ENCODE results near the gene TTLL9.

Gene TTLL9, protein sequence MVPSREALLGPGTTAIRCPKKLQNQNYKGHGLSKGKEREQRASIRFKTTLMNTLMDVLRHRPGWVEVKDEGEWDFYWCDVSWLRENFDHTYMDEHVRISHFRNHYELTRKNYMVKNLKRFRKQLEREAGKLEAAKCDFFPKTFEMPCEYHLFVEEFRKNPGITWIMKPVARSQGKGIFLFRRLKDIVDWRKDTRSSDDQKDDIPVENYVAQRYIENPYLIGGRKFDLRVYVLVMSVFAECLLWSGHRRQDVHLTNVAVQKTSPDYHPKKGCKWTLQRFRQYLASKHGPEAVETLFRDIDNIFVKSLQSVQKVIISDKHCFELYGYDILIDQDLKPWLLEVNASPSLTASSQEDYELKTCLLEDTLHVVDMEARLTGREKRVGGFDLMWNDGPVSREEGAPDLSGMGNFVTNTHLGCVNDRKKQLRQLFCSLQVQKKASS

DNA sequence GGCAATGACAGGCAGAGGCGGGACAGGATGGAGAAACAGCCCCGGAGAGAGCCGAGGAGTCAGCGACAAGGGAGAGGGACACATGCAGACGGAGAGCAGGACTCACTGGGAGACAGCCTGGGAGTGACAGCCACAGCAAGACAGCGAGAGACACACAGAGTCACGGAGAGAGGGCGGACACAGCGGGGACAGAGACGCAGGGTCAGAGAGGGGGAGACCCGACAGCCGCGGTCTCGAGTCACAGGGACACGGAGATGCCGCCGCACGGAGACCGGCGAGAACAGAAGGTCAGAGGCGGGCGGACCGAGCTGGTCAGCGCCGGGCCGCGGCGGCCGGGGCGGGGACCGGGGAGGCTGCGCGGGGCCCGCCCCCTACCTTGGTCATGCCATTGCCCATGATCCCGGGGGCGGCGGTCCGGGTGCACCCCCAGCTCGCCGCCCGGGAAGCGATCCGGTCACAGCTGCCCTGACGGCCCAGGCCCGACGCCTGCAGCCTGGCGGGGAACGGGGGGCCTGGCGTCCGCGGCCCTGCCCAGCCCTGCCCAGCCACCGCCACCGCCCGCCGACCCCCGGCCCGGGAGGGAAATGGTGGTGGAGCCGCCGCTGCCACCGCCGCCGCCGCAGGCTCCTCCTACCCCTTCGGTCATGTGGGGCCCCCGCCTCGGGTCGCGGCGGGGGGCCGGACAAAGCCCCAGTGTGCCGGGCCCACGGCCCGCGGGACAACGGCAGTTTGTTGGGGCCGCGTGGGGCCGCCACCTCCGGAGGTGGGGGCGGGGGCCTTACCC, at the start of gene TTLL9, which contains the start of gene DUSP15:
Gene TTLL9, plus strand, starts transcription at position 693 of the 784 bp plus-strand sequence. CDS start 493 bp downstream, outside the sequence.
Gene DUSP15, minus strand, starts transcription at position 586 of the 784 bp plus-strand sequence. Its CDS starts 190 bp downstream, at position 396.
- TF ChIP-seq EZH2 (IDR thresholded peaks at IDR 0.05) (no peak), POLR2AphosphoS5 (IDR thresholded peaks at IDR 0.05; ENCODE audit: borderline replicate concordance, low read depth, low read length) (no peak), FOXP2 (optimal IDR thresholded peaks at IDR 0.05; ENCODE audit: control extremely low read depth, extremely low read length, insufficient read depth) (no peak)
- Histone ChIP-seq H3K27ac (no peak within 1 kb of the TSS), H3K9ac (ENCODE audit: insufficient read length) (peak within 1 kb of the TSS; percentile 20), H3K36me3 (ENCODE audit: insufficient read depth, low read length) (no peaks in the 10 kb centered on the region), H3K4me3 (peak within 1 kb of the TSS; percentile 75), H3K9me3 (ENCODE audit: low read depth, low read length) (no peaks in the 10 kb centered on the region)
- DNase-seq (ENCODE audit: low read depth, low spot score) = no peak

DNA sequence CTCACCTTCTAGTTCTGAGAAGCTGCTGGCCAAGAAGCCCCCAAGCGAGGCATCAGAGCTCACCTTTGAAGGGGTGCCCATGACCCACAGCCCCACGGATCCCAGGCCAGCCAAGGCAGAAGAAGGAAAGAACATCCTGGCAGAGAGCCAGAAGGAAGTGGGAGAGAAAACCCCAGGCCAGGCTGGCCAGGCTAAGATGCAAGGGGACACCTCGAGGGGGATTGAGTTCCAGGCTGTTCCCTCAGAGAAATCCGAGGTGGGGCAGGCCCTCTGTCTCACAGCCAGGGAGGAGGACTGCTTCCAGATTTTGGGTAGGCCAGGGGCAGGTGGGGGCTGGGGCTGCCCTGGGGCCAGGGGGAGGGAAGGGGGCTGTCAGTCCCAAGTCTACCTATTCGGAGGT, 49.0 kb upstream of the TTLL9 start:
- H3K4me3 ChIP-seq = no peak overlapping the region
- TF ChIP-seq EZH2 (IDR thresholded peaks at IDR 0.05) = no peak
- no peak for TF ChIP-seq POLR2AphosphoS5 (IDR thresholded peaks at IDR 0.05; ENCODE audit: borderline replicate concordance, low read depth, low read length)
- H3K9ac ChIP-seq (ENCODE audit: insufficient read length) = no peak overlapping the region
- no peak for DNase-seq (ENCODE audit: low read depth, low spot score)
- no peaks in the 10 kb centered on the region for H3K9me3 ChIP-seq (ENCODE audit: low read depth, low read length)
- H3K27ac ChIP-seq = no peak overlapping the region
- H3K36me3 ChIP-seq (ENCODE audit: insufficient read depth, low read length) = no peaks in the 10 kb centered on the region

DNA sequence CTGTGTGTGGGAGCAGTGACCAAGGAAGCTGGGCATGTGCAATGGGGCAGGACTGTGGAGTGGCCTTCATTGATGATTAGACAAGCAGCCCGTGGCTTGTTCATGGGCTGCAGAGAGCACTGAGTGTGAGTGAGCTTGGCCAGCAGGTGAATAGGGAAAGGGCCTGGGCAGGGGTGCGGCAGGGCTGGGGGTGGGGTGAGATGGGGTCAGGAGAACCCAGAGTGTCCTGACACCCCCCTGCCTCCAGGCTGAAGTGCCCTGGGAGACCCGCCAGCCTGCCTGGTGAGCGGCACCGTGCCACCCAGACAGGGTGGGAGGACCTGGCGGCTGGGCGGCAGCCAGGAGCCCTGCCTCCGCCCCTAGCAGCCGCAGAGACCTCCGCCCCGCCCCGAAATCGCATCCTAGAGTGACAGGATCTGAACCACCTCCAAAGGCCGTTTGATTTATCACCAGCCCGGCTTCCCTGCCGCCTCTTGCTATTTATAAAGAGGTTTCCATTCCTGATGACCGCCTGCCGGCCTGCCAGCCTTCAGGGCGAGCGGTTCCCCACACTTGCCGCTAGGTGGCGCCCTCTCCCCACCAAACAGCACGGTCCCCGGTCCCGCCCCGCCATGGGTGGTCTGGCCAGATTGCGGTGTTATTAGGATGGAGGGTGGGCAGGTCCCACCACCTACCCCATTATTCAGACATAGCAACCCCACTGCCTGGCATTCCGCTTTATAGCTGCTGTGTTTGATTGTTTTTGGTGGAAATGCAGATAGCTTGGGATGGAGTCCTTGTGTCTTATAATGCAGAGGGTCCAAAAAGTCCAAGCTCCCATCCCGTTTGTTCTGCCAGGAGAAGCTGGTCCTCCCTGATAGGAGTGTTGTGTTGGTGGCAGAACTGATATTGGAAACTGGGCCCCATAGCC, 47.8 kb upstream of the TTLL9 start:
- no peak for DNase-seq (ENCODE audit: low read depth, low spot score)
- H3K27ac ChIP-seq = no peak overlapping the region
- no peaks in the 10 kb centered on the region for H3K9me3 ChIP-seq (ENCODE audit: low read depth, low read length)
- H3K4me3 ChIP-seq = no peak overlapping the region
- no peak overlapping the region for H3K9ac ChIP-seq (ENCODE audit: insufficient read length)
- TF ChIP-seq POLR2AphosphoS5 (IDR thresholded peaks at IDR 0.05; ENCODE audit: borderline replicate concordance, low read depth, low read length) = no peak
- no peak for TF ChIP-seq EZH2 (IDR thresholded peaks at IDR 0.05)
- no peak for TF ChIP-seq FOXP2 (optimal IDR thresholded peaks at IDR 0.05; ENCODE audit: control extremely low read depth, extremely low read length, insufficient read depth)
- no peaks in the 10 kb centered on the region for H3K36me3 ChIP-seq (ENCODE audit: insufficient read depth, low read length)

DNA sequence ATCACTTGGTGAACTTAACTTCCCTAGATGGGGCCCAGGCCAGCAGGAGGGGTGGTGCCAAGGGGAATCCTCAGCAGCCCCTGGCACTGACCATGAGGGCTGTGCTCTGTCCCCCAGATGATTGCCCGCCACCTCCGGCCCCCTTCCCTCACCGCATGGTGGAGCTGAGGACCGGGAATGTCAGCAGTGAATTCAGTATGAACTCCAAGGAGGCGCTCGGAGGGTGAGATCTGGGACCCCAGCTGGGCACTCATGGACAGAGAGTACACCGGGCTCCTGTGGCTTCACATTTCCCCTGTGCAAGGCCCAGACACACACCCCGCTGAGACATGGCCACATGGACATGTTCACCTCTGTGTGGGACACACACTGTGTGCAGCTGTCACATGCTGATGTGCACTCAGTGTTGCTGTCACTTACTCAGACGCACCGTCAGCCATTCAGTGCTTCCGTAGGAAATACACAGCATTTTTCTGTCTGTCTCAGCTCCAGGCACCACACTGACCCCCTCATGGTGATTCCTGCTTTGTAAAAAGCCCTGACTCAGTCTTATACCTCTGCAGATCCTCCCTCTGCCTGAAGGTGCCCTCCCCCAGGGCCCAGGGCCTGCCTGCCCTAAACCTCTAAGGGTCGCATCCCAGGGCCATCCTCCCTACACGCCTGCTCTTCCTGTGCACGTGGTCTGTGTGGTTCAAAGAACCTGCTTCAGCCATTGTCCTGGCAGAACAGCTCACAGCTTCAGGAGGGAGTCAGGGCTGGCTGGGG, 46.9 kb upstream of the TTLL9 start:
- no peaks in the 10 kb centered on the region for H3K9me3 ChIP-seq (ENCODE audit: low read depth, low read length)
- TF ChIP-seq FOXP2 (optimal IDR thresholded peaks at IDR 0.05; ENCODE audit: control extremely low read depth, extremely low read length, insufficient read depth) = no peak
- TF ChIP-seq POLR2AphosphoS5 (IDR thresholded peaks at IDR 0.05; ENCODE audit: borderline replicate concordance, low read depth, low read length) = no peak
- TF ChIP-seq EZH2 (IDR thresholded peaks at IDR 0.05) = no peak
- H3K36me3 ChIP-seq (ENCODE audit: insufficient read depth, low read length) = no peaks in the 10 kb centered on the region
- DNase-seq (ENCODE audit: low read depth, low spot score) = no peak
- H3K9ac ChIP-seq (ENCODE audit: insufficient read length) = no peak overlapping the region
- H3K27ac ChIP-seq = no peak overlapping the region
- no peak overlapping the region for H3K4me3 ChIP-seq

DNA sequence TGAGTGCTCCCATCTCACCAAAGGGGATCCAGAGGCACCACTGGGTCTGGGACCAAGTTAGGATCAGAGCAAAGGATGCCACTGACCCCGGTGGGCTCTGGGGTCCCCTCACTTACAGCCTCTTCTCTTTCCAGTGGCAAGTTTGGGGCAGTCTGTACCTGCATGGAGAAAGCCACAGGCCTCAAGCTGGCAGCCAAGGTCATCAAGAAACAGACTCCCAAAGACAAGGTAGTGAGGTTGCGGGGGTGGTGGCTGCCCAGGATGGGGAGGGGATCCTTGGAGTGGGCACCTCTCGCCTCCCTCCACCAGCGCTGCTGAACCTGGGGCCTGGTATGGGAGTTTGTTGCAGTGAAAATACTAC, 46.3 kb upstream of the TTLL9 start:
- H3K27ac ChIP-seq = no peak overlapping the region

DNA sequence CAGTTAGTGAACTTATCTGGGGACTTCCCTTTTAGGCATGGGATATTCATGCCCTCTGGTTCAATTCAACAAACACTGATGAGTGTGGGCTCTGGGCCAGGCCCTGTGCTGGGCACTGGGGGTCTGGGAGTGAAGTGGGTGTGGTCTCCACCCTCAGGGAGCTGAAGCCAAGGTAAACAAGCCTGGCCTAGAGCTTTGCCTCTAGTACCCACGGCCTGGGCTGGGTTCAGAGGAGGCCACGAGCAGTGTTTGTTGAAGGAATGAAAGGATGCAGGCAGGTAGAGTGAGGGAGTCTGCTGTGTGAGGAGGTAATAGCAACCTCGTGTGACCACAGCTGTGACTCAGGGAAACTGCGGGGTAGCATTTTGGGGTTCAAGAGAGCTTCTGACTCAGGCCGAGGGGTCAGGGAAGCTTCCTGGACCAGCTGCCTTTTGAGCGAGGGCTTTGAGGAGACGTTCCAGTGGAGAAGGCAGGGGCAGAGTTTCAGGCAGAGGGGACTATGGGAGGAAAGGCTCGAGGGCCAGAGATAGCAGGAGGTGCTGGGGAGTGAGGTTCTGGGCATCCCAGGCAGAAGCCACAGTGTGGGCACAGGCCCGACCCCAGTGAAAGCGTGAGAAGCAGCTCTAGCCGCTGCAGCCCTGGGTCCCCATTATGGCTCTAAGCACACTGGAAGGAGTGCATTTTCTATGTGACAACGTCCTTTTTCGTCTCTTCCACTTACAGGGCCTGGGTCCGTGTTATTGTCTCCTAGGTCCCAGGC, 45.7 kb upstream of the TTLL9 start:
- no peak overlapping the region for H3K27ac ChIP-seq
- no peaks in the 10 kb centered on the region for H3K9me3 ChIP-seq (ENCODE audit: low read depth, low read length)
- no peak for DNase-seq (ENCODE audit: low read depth, low spot score)
- TF ChIP-seq FOXP2 (optimal IDR thresholded peaks at IDR 0.05; ENCODE audit: control extremely low read depth, extremely low read length, insufficient read depth) (no peak), EZH2 (IDR thresholded peaks at IDR 0.05) (no peak), POLR2AphosphoS5 (IDR thresholded peaks at IDR 0.05; ENCODE audit: borderline replicate concordance, low read depth, low read length) (no peak)
- H3K36me3 ChIP-seq (ENCODE audit: insufficient read depth, low read length) = no peaks in the 10 kb centered on the region
- no peak overlapping the region for H3K4me3 ChIP-seq
- no peak overlapping the region for H3K9ac ChIP-seq (ENCODE audit: insufficient read length)

More for the DNA sequence above, 46.3 kb upstream of the TTLL9 start:
- DNase-seq (ENCODE audit: low read depth, low spot score) = no peak
- no peak overlapping the region for H3K9ac ChIP-seq (ENCODE audit: insufficient read length)
- TF ChIP-seq EZH2 (IDR thresholded peaks at IDR 0.05) (no peak), FOXP2 (optimal IDR thresholded peaks at IDR 0.05; ENCODE audit: control extremely low read depth, extremely low read length, insufficient read depth) (no peak), POLR2AphosphoS5 (IDR thresholded peaks at IDR 0.05; ENCODE audit: borderline replicate concordance, low read depth, low read length) (no peak)
- no peaks in the 10 kb centered on the region for H3K9me3 ChIP-seq (ENCODE audit: low read depth, low read length)
- H3K4me3 ChIP-seq = no peak overlapping the region
- no peaks in the 10 kb centered on the region for H3K36me3 ChIP-seq (ENCODE audit: insufficient read depth, low read length)

DNA sequence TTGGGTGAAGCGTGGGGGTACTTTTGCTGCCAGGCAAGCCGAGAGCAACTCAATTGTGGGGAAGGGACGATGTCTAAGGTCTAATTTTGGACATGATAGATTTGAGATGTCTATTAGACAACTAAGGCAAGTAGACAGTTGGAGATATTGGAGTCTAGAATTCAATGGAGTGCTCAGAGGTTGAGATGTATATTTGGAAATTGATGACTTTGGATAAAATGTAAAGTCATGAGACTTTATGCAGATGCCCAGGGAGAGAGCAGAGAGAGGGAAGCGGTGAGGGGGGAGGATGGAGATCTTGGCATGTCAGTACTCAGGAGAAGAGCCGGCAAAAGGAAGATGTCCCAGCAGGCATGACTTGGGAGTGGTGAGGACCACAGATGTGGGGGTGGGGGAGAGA, 44.4 kb upstream of the TTLL9 start:
- Histone ChIP-seq H3K9me3 (ENCODE audit: low read depth, low read length) (no peaks in the 10 kb centered on the region), H3K4me3 (no peak overlapping the region), H3K9ac (ENCODE audit: insufficient read length) (no peak overlapping the region), H3K27ac (no peak overlapping the region), H3K36me3 (ENCODE audit: insufficient read depth, low read length) (no peaks in the 10 kb centered on the region)
- TF ChIP-seq POLR2AphosphoS5 (IDR thresholded peaks at IDR 0.05; ENCODE audit: borderline replicate concordance, low read depth, low read length) = no peak
- DNase-seq (ENCODE audit: low read depth, low spot score) = no peak

Measured in SK-N-MC (cell line).